T-helper 22 cell (primary cell): Measurements from ENCODE around the gene TBCK.
"Not testable (repeated sequence)": the region's sequence is repeated elsewhere in the genome, so short reads cannot be mapped to it uniquely, and the experiment has no call there.

Experiments
- DNase-seq: peaks from one replicate; pipeline ENCODE4 v3.0.0-alpha.2; 2020; ENCODE audit warnings: low read depth

The TBCK gene

DNA sequence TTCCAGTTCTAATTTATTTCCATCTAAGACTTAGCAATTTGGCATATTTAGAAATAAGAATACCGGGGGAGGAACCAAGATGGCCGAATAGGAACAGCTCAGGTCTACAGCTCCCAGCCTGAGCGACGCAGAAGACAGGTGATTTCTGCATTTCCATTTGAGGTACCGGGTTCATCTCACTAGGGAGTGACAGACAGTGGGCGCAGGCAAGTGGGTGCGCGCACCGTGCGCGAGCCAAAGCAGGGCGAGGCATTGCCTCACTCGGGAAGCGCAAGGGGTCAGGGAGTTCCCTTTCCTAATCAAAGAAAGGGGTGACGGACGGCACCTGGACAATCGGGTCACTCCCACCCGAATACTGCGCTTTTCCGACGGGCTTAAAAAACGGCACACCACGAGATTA is 102.7 kb downstream of the TBCK start:
- not testable (repeated sequence) for DNase-seq

DNA sequence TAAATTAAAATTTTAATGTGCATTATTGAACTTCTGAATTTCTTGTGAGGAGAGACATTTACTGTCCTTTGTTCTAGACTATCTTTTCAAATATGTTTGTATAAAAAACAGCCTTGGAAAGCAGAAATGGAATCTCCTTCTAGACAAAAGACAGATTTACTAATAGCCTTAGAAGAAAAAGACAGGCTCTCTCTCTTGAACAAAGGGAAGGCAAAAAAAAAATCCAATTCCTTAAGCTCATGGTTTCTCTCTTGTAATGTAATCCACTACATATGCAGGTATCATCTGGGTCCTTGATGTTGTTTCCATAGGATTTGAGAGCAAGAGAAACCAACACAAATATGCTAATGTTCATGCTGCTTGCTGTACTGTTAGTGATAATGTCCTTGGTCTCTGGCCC is 106.0 kb downstream of the TBCK start:
- no peak for DNase-seq

DNA sequence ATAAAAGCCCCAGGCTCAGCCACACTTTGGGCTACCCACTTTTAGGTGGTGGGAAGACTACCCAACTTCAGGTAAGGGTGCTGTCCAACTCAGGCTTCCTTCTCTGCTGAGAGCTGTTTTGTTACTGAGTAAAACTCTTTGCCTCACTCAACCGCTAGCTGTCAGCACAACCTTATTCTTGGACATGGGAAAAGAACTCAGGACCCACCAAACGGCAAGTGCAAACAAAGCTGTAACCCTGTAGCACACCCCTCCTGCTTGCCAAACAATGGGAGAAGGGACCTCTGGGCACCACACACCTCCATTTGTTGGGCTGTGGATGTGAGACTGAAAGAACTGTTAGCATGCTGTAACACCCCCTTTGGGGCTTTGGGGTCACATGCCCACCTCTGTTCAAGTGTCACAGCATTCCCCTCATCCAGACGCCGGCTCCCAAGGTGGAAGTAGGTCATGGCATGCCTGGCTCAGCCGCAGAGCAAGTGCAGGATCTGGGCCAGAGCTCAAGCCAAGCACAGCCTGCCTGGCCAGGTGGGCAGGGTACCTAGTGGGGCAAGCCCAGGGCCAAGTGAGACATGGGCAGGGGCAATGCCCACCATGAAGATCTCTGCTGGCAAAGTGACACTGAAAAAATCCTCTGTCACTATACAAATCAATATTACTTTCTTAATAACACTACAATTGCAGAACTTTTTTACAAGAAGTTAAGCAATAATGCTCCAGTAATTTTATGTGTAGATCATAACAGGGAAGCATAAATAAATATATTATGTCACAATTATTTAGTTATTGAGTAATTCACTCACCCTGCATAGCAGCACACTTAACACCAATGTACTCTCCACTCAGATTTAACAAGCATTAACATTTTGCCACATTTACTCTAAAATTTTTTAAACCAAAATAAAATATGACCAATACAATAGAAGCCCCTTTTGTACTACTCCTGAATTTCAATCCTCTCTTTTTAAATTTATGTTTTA is 107.2 kb downstream of the TBCK start:
- DNase-seq, result no peak

DNA sequence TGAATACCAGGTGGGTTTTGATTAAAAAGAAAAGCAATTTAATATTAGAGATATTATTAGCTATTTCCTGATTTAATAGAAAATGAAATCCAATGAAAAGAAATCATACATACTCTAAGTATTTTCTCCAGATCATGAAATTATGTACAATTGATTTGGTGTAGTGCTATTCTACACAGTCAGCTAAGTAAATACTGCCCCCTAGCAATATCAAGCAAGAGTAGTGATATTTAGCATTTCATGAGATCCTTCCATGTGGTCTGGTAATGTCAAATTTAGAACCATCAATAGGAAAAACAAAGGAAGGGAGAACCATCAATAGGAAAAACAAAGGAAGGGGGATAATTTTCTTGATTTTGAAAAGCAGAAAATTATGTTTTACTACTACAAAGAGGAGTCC is 114.6 kb downstream of the TBCK start:
- DNase-seq, result no peak

DNA sequence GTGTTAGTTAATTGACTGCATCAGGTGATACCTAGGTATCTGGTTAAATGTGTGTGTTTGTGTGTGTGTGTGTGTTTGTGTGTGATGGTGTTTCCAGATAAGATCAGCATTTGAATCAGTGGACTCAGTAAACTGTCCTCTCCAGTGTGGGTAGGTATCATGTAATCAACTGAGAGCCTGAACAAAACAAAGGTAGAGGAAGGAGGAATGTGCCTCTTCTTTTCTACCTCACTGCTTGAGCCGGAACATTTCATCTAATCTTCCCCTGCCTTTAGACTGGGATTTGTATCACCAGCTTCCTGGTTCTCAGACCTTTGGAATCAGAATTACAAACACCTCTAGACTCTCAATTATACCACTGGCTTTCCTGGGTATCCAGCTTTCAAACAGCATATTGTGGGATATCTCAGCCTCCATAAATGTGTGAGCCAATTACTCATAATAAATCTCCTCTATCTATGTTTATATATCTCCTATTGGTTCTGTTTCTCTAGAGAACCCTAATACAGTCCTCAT is 120.5 kb downstream of the TBCK start:
- no peak for DNase-seq

DNA sequence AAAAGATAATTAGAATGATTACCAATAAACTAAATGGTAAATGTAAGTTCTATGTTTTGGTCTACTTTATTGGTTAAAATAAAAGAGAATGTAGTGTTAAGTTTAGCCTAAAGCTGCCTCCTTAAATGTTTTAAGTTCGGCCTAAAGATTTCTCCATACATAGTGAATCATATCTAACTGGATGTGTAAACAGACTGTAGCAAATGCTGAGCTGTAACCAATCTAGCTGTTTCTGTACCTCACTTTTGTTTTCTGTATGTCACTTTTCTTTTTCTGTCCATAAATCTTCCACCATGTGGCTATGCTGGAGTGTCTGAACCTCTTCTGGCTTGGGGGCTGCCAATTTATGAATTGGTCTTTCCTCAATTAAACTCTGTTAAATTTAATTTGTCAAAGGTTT is 121.2 kb downstream of the TBCK start:
- no peak for DNase-seq

DNA sequence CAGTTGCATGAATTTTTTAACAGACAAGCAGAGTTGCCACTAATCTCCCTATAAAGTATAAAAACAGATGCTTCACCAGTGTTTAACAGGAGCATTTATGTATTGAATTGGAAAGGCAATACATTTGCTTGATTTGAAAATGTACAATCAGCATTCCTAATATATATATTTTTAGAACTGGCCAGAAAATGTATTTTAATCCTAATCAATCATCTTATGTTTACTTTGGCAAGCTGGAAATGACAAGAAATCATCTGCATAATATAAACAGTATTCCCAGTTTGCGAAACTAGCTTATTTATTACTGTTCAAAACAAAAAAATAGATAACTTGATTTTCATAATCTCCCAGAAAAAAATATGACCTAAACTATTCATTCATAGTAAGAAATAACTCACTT is 123.9 kb downstream of the TBCK start:
- DNase-seq, result no peak

DNA sequence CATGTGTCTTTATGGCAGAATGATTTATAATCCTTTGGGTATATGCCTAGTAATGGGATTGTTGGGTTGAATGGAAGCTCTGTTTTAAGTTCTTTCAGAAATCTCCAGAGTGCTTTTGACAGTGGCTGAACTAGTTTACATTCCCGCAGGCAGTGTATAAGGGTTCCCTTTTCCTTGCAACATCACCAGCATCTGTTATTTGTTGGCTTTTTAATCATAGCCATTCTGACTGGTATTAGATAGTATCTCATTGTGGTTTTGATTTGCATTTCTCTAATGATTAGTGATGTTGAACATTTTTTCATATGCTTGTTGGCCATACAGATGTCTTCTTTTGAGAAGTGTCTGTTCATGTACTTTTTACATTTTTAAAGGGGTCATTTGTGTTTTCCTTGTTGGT is 129.8 kb downstream of the TBCK start:
- no peak for DNase-seq

DNA sequence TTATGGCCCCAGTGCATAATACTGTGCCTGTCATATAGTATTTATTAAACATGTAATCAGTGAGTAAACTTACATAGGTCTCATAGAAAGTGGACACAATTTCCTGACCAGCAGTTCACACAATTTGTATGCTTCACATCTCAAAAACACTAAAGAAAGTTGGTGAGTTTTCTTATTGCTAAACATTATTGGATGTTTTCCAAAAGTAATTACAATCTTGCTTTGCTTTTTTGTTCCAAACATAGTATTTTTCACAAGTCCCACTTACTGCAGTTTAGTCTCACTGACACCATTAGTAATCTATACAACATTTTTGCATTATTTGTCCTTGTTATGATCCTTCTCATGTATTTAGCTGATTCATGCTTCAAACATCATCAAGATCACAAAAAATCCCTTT is 132.5 kb downstream of the TBCK start:
- no peak for DNase-seq

DNA sequence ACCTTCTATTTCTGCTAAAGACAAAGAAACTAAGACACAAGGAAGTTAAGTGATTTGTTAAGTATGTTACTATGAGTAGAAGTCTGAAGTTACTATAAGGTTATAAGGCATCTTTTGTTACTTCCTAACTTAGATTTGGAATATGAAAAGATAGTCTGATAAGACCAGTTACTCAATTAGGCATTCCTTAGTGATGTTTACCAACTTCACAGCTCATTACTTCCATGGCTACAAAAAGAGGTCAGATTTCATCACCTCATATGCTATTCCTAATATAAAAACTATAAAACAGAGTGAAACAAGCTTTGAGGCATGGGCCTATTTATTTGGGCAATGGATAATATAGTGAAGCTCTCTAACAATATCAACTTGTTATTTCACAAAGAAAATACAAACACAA is 143.1 kb downstream of the TBCK start:
- DNase-seq, result no peak

DNA sequence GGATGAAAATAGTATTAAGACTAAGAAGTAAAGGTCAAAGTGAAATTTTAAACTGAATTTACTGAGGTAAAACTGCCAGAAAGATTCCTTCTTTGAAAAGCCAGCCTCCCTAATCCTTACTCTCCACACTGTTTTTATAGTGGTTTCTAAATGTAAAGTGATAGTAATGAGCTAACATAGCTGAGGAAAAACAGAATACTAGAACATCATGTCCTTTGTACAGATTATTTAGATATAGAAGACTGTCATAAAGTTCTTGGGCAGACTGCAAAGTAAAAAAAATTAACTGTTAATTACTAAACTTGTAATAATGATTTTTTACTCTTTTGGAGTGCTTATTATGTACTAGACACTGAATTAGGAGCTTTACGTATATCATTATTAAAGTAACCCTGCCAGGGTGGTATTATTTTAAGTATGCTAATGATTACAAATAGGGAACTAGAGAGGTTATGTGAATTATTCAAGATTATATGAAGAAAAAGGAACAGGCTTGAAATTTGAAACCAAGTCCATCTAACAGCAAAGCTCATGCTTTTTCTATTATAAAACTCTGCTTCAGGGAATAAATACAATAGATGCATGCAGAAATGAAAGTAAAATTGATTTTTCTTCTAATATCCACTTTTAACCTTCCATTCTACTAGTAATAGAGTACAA is 150.5 kb downstream of the TBCK start:
- DNase-seq, result no peak

DNA sequence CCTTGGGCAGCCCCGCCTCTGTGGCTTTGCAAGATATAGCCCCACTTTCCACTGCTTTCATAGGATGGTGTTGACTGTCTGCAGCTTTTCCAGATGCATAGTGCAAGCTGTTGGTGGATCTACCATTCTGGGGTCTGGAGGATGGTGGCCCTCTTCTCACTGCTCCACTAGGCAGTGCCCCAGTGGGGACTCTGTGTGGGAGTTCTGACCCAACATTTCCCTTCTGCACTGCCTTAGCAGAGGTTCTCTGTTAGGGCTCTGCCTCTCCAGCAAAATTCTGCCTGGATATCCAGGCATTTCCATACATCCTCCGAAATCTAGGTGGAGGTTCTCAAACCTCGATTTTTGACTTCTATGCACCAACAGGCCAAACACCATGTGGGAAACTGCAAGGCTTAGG is 153.7 kb downstream of the TBCK start:
- DNase-seq, result no peak

DNA sequence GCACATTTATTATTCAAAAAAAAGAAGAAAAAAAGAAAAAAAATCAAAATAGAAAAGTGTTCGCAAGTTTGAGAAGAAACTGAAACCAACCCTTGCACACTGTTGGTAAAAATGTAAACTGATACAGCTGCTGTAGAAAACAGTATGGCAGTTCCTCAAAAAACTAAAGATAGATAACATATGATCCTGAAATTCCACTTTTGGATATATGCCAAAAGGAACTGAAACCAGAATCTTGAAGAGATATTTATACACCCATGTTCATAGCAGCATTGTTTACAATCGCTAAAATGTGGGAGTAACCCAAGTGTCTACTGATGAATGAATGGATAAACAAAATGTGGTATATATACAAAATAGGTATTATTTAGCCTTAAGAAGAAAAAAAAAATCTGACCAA is 155.4 kb downstream of the TBCK start:
- no peak for DNase-seq

DNA sequence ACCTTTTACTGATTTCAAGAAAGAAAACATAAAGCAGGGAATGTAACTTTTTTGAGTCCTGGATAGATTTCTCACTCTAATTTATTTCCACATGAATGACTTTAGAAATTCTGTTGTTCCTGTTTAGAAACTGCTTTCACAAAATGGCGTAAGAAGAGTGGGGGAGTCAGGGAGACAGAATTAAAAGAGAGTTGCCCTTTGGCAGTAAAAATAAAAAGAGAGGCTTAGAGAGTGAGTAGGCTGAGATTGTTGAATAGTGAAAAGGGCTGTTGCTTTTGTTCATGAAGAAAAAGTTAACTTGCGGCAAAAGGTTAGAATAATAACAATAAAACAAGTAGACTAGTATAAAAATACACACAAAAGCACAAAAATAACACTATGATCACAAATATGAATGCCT is 166.1 kb downstream of the TBCK start:
- no peak for DNase-seq

DNA sequence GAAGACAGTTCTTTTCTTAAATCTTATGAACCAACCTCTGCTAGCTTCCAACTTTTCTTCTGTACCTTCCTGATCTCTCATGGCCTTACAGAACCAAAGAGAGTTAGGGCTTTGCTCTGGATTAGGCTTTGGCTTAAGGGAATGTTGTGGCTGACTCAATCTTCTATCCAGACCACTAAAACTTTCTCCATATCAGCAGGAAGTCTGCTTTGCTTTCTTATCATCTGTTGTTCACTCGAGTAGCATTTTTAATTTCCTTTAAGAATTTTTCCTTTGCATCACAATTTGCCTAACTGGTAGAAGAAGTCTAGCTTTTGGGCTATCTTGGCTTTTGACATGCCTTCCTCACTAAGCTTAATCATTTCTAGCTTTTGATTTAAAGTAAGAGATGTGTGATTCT is 167.0 kb downstream of the TBCK start:
- no peak for DNase-seq

DNA sequence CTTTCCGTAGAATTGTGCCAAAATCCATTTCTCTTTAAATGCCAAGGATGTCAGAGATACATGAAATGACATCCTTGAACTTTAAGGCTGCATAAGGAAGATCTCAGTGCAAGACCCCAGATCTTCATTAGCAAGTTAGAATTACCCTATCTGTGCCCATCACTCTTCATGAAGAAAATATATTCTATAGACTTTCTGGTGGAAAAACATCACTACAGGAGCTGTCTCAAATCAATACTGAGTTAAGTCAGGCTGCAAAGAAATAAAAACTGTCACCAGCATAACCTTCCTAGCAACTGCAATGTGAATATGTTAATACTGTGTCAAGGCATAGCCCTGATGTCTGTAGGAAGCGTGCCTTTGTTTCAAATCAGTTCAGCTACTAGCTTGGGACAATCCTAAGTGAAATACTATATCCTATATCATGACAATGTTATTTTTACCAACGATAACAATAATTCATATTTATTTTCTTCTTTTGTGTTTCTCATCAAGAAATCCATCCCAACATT is 173.3 kb downstream of the TBCK start:
- no peak for DNase-seq

DNA sequence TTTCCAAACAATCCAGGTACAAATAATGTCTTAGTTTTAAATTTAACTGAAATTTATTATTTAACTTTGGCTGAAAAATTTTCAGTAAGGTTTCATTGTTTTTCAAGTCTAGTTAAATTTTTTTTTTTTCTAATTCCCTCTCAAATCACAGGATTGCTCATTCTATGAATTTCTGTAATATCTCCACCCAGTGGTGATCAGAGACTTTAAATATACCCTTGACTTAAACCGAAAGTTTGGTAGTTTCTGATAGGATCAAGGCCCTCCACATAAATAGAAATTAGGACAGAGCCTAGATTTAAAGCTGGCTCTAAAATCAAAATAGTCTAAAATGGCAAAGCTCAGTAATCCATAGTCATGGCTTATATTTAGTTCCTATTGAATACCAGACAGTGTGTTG is 175.4 kb downstream of the TBCK start:
- DNase-seq, result no peak

DNA sequence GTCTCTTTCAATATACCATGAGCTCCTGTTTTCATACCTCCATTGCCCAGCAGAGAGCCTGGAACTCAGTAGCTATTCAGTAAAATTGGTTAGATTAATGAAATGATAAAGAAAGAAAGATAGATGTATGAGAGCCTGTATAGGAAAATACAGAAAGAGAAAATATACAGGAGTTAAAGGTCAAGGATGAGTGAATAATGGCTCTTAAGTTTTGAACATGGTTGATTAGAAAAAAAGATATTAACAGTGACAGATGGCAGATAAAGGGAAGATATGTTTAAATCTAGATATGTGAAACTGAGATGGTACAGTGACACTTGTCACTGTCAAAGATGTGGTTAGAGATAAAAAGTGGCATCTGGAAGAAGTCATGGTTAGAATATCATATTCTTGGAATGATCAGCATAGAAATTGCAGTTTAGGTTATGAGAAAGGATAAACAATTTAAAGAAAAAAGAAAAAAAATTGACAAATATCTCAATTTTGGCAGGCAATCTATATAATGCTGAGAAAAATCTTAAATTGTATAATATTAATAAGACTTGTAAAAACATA is 179.2 kb downstream of the TBCK start:
- DNase-seq, result no peak

DNA sequence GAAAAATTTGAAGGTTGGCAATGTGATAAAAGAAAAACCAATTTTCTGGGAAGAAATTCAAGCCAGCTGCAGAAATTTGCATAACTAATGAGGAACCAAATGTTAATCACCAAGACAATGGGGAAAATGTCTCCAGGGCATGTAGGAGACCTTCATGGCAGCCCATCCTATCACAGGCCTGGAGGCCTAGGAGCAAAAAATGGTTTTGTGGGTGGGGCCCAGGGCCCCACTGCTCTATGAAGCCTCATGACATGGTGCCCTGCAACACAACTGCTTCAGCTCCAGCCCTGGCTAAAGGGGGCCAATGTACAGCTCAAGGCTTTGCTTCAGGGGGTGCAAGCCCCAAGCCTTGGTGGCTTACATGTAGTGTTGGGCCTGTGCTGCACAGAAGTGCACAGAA is 184.0 kb downstream of the TBCK start:
- no peak for DNase-seq

DNA sequence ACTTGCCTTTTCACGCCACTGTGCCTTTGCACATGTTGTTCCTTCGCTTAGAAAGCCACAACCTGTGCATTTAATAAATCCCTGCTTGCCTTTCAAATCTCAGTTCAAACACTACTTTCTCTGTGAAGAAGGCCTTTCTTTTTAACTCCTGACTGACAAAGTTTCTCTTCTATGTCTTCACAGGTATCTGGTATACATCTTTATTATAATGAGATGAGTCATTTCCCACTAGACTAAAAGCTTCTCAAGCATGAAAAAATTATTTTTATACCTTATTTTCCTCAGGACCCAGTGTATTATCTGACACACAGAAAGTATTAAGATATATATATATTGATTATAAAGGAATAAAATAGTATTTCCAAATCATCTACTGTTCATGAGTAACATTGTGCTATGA is 189.9 kb downstream of the TBCK start:
- DNase-seq, result no peak

DNA sequence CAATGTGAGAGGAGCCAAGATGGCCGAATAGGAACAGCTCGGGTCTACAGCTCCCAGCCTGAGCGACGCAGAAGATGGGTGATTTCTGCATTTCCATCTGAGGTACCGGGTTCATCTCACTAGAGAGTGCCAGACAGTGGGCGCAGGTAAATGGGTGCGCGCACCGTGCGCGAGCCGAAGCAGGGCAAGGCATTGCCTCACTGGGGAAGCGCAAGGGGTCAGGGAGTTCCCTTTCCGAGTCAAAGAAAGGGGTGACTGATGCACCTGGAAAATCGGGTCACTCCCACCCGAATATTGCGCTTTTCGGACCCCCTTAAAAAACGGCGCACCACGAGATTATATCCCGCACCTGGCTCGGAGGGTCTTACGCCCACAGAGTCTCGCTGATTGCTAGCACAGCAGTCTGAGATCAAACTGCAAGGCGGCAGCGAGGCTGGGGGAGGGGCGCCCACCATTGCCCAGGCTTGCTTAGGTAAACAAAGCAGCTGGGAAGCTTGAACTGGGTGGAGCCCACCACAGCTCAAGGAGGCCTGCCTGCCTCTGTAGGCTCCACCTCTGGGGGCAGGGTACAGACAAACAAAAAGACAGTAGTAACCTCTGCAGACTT is 196.0 kb downstream of the TBCK start:
- DNase-seq, result not testable (repeated sequence)

DNA sequence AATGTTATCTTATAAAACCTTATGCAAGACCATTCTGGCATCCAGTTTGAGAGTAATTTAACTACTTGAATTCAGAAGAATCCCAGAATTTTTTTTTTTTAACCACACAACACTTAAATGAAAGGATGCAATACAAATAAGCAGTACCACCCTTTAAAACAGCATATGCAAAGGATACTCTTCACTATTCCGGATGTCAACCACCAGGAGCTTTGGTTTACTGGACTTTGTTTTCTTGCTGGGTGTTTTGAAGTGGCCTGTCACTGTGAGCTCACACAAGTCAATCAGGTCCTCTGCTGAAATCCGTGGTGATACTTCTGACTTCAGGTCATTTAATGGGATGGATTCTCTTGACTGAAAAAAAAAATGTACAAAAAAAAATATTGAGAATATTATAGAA is 200.0 kb downstream of the TBCK start:
- DNase-seq, result no peak
